Limb (tissue), 2 donors: Measurements from ENCODE around the gene MSI2.

Source experiments
- DNase-seq, 2 donors: peaks; one replicate each; pipeline ENCODE4 v3.0.0-alpha.2; 2016; ENCODE audit errors: extremely low spot score in 2 of 2

MSI2 gene

GRCh38 chr17:57593739-57594462, 337.6 kb downstream of the MSI2 start:
- no peak for DNase-seq

GRCh38 chr17:57594767-57595166, 338.4 kb downstream of the MSI2 start:
- no peak for DNase-seq

GRCh38 chr17:57595426-57595825, 339.1 kb downstream of the MSI2 start:
- DNase-seq = no peak

- no peak for DNase-seq
Measured at GRCh38 chr17:57595947-57596695, 339.8 kb downstream of the MSI2 start.

GRCh38 chr17:57597101-57597500, 340.8 kb downstream of the MSI2 start:
- DNase-seq = no peak

GRCh38 chr17:57597531-57598453, 341.5 kb downstream of the MSI2 start:
- peak; percentile 69 to 79 for DNase-seq

- DNase-seq = no peak
Measured at GRCh38 chr17:57599271-57600045, 343.1 kb downstream of the MSI2 start.

- DNase-seq = no peak
Measured at GRCh38 chr17:57600074-57600473, 343.8 kb downstream of the MSI2 start.

GRCh38 chr17:57601143-57601735, 344.9 kb downstream of the MSI2 start:
- DNase-seq = no peak

- no peak for DNase-seq
Measured at GRCh38 chr17:57602896-57603295, 346.6 kb downstream of the MSI2 start.

- DNase-seq = no peak
Measured at GRCh38 chr17:57603546-57603945, 347.2 kb downstream of the MSI2 start.

GRCh38 chr17:57603978-57604377, 347.7 kb downstream of the MSI2 start:
- DNase-seq = no peak

- DNase-seq = peak in 1 of 2 donors; percentile 66
Measured at GRCh38 chr17:57604771-57605674, 348.7 kb downstream of the MSI2 start.

GRCh38 chr17:57605675-57606105, 349.4 kb downstream of the MSI2 start:
- DNase-seq = peak in 1 of 2 donors; percentile 71

- DNase-seq = no peak
Measured at GRCh38 chr17:57606111-57606875, 350.0 kb downstream of the MSI2 start.

GRCh38 chr17:57607553-57608120, 351.3 kb downstream of the MSI2 start:
- no peak for DNase-seq

GRCh38 chr17:57608369-57609124, 352.2 kb downstream of the MSI2 start:
- no peak for DNase-seq
